Esophagus muscularis mucosa (tissue), 3 donors: ENCODE data around the gene PDZK1IP1.

Experiments
- POLR2A ChIP-seq: fragments of 450-650 bp; IDR thresholded peaks from one replicate; pipeline ENCODE4 v1.6.1; 2017; ENCODE audit warnings: antibody characterized with exemption, moderate library complexity, mild to moderate bottlenecking, low read depth
- TF ChIP-seq, protein P1 (sequence below), 3 experiments: fragments of 200-600 bp in 2 of 3; fragments of 450-650 bp in 1 of 3; sonication (generic) in 2 of 3; IDR thresholded peaks; one replicate each; pipeline ENCODE4 v1.5.1; 2017 to 2019; ENCODE audit warnings: antibody characterized with exemption in 3 of 3, mild to moderate bottlenecking in 2 of 3, moderate library complexity in 1 of 3

DNA sequence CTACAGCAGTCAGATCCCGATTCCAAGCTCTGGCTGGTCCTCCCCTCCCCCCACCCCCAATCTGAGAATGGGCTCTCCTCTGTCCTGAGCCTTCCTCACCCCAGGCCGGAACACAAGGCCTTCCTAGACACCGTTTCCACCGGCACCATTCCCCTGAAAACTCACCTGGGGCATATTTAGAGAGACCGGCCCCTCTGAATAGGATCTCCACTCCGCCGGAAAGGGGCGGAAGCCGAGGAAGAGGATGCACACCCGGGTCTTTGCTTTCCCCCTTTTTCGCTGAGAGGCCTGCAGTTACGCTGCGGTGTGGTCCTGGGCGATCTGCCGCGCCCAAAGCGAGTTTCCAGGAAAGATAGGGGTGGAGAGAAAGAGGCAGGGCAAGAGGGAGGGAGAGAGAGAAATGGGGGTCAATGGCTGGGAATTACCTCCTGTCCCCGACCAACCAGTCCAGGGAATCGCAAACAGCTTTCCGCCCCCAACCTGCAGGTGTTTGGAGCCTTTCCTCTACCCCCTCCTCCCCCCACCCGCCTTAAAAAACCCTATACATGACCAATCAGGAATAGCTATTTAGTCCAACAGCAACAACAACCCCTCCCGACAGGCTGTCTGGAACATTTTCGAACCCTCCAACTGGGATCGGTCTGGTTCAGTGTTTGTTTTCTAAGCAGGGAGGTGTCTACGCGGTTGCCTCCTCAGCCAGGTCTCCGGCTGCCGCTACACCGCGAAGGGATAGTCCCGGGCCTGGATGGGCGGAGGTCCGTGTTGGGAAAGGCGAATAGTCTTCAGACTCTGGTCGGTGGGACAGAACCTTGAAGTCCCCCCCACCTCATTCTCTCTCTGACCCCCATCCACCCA is 39.4 kb upstream of the PDZK1IP1 start:
- TF ChIP-seq, protein P1, sequence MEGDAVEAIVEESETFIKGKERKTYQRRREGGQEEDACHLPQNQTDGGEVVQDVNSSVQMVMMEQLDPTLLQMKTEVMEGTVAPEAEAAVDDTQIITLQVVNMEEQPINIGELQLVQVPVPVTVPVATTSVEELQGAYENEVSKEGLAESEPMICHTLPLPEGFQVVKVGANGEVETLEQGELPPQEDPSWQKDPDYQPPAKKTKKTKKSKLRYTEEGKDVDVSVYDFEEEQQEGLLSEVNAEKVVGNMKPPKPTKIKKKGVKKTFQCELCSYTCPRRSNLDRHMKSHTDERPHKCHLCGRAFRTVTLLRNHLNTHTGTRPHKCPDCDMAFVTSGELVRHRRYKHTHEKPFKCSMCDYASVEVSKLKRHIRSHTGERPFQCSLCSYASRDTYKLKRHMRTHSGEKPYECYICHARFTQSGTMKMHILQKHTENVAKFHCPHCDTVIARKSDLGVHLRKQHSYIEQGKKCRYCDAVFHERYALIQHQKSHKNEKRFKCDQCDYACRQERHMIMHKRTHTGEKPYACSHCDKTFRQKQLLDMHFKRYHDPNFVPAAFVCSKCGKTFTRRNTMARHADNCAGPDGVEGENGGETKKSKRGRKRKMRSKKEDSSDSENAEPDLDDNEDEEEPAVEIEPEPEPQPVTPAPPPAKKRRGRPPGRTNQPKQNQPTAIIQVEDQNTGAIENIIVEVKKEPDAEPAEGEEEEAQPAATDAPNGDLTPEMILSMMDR (IDR thresholded peaks at IDR 0.05) = no peak
- TF ChIP-seq POLR2A = no peak
